ENCODE data around the gene CD302.
"Not testable (repeated sequence)": the region's sequence is repeated elsewhere in the genome, so short reads cannot be mapped to it uniquely, and the experiment has no call there.

CD302 gene

DNA sequence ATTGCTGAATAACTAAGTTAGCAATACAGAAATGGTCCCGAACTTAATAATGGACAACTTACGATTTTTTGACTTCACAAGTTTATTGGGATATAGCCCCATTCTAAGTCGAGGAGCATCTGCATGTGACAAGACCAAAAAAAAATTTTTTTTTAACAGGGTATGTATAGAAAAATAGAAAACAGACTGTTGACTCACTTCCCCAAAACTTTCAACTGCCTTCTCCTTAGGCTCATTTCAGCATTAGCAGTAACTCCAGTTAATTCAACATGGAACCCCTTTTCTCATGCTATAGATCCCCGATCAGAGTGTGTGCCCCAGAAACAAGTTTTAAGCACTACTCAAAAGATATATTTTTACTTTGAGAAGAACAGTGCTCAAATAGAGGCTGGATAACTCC, 5.4 kb downstream of the CD302 start:
- DNase-seq: no peak

DNA sequence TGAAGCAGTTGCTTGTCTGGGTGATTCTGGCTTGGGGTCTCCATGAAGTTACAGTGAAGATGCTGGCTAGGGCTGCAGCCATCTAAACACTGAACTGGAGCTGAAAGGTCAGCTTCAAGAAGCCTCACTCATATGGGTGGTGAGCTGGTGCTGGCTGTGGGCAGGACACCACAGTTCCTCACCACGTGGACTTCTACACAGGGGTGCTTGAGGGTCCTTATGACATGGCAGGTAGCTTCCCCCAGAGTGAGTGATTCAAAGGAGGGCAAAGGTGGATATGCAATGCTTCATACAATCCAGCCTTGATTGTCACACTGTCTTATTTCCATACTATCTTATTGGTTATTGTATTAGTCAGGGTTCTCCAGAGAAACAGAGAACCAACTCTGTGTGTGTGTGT, 6.0 kb downstream of the CD302 start:
- no peak for DNase-seq

DNA sequence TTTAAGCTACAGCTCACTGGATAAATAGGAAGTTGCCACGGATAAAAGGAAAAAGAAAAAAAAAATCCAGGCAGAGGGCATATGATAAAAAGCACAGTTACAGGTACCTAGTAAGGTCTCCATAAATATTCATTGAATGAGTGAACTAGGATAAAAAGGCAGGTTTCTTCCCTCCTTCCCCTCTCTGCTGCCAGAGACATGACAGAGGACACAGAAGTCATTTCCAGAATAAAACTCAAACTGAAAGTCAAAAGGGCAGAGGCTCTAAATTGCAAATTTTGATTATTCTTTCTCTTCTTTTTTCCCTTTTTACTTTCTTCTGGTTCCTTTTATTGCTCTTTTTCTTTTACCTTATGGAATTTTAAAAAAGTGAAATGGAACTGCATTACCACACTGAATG, 7.7 kb downstream of the CD302 start:
- DNase-seq: no peak

DNA sequence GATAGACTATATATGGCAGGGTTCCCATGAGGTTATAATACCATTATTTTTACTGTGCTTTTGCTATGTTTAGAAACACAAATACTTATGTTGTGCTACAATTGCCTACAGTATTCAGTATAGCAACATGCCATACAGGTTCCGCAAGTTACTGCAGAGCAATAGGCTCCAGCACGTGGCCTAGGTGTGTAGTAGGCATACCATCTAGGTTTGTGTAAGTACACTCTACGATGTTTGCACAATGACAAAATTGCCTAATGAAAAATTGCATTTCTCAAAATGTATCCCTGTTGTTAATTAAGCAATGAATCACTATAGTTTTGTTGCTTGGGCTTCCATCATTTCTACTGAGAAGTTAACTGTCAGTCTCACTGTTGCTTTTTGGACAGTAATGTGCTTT, 9.8 kb downstream of the CD302 start:
- no peak for DNase-seq

DNA sequence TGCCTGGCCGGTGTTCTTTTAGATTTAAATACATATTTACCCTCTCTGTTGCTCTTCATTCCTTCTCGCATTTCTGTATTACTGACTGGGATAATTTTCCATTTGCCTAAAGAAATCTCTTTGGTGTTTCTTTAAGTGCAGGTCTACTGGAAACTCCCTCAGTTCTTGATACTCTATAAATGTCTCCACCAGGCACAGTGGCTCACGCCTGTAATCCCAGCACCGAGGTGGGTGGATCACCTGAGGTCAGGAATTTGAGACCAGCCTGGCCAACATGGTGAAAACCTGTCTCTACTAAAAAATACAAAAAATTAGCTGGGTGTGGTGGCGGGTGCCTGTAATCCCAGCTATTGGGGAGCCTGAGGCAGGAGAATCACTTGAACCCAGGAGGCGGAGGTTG, 10.4 kb downstream of the CD302 start:
- not testable (repeated sequence) for DNase-seq

DNA sequence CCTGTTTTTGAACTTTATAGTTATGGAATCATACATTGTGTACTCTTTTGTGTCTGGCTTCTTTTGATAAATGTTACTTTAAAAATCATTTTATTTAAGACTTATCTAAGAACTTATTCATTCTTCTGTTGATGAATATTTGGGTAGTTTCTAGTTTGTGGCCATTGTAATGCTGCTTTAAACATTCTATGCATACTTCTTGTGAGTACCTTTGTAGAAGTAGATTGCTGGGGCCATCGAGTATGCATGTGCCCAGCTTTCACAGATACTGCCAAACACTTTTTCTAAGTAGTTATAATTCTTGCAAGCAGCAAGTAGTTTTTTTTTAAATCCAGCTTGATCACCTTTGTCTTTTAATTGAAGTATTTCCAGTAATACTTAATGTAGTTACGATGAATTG, 11.1 kb downstream of the CD302 start:
- DNase-seq: no peak

DNA sequence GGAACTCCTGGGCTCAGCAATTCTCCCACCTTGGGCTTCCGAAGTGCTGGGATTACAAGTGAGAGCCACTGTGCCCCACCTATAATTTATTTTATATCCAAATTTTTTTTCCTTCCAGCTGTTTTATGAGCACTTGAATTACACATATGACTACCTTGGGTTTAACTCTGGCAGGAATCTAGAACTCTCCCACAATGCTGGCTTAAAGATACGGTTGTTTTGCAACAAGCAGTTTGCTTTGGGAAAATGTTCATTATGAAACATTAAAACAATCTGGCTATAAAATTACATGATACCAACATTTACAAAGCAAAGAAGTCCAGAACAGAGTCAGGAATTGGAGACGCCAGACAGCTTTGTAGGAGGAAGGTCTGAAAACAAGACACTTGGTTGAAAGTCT, 12.8 kb downstream of the CD302 start:
- DNase-seq: no peak

DNA sequence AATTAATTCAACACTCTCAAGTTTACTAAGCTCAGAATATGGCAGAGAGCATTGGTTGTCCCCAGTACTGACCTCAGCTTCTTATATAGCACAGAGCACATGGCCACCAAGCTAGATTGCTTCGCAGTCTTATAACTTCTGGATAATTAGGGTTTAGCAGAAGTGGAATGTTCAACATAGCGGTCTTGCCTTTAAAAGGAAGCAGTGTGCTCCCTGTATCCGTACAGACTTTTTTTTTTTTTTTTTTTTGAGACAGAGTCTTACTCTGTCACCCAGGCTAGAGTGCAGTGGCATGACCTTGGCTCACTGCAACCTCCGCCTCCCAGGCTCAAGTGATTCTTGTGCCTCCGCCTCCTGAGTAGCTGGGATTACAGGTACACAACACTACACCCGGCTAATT, 13.3 kb downstream of the CD302 start:
- not testable (repeated sequence) for DNase-seq

DNA sequence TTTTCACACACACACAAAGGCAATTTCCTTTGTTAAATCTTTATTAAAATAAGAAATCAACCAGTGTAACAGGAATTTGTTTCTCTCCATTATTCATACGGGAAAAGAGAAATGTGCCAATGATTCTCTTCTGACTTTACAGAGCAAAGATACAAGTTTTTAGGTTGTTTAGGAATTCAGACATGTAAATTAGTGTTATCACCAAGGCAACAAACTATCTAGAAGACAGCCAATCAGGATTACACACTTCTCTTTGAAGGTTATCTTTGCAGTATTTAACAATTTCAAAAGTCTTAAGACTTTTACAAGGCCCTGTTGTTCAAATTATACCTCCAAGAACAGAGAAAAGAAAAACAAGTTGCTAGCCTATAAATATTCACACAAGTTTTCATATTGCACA, 14.5 kb downstream of the CD302 start:
- DNase-seq: no peak

DNA sequence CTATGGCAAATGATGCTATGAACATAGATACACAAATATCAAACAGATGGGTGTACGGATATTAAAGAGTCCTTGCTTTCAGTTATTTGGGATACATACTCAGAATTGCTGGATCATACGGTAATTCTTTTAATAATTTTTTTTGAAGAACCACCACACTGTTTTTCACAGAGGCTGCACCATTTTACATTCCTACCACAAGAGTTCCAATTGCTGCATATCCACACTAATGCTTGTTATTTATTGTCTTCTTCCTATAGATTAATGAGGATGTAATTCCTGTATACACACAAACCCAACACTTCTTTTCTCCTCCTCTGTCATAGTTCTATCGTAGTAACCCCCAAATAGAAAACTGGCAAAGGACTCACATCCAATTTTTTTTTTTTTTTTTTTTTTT, 21.7 kb downstream of the CD302 start:
- no peak for DNase-seq

DNA sequence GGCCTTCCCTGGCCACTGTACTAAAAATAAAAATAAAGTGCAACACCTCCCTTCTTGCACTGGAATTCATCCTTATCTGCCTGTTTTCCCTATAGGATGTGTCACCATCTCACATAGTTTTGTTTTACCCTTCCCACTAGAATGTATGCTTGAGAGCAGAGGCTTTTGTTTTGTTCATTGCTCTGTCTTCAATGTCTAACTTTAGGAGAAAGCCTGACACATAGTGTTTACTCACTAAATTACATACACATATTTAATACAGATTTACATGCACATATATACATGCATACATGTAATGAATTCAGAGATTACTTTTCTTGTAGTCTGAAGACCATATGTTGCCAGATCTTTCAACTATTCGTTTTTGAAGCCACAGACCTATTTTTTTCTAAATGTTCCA, 23.0 kb downstream of the CD302 start:
- no peak for DNase-seq

DNA sequence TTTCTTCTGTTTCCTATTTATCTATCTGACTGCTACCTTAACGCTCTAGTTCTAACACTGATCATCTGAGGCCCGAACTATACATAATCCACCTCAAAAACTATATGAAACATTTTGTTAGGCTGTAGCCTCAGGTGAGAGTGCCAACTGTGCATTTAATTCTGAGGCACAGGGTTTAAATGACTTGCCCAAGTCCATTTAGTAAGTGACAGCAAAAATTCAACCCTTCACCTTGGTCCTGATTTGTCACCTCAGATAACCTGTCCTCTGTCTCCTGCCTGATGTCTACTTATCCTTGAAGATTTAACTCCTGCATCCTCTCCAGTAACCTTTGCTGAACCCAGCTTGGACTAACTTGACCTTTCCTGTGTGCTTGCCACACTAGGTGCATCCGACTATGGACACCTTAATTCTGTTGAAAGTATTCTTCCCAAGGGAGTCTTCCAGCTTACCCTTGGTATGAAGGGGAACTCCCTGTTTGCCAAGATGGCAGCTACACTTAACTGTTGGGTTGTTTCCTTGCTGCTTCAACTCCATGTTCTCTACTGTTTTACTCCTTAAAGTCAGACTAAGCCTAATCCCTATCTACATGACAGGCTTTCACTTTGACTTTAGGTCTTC, 23.5 kb downstream of the CD302 start:
- no peak for DNase-seq

DNA sequence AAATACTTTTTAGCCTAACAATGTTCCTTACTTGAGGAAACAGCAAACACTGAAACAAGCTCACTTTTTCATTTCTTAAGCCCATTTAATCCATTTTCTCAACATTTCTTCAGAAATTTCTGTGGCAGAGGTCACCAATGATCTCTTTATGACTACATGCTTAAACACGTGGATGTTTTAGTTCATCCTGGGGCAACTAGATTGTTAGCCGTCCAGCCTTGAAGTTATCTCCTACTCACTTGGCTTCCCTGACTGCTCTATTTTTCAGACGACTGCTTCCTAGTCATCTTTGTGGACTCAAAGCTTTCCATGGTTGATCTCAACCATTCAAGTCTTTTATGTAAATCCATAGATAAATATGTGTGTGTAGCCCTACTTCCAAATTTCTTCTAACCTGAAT, 24.1 kb downstream of the CD302 start:
- DNase-seq: no peak

DNA sequence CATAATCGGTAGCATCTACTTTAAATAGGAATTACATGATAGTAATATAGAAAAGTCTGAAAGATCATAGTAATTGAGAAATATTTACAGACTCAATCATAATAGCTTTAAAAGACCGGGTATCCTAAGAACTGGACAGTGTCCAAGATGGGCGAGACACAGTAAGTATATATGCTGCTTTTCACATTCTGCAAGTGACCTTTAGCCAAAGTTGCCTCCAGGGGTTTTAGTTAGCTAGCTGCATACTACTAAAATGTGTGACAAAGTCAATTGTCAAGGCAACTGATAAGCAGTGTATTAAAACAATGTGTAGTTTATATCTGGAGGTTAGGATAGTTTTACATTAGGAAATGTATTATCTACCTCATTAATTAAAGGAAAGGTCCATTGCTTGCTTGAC, 24.6 kb downstream of the CD302 start:
- DNase-seq: no peak

DNA sequence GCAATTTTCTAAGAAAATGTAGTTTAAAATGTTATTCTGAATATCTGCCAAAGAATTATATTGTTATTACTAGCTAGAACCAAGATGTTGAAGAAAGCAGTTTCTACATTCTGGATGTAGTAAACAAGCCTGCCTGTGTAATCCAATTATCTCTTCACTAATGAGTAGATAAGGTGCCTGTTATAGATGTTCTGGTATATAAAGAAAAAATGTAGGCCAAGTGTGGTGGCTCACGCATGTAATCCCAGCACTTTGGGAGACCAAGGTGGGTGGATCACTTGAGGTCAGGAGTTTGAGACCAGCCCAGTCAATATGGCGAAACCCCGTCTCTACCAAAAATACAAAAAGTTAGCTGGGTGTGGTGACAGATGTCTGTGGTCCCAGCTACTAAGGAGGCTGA, 28.9 kb downstream of the CD302 start:
- no peak for DNase-seq

DNA sequence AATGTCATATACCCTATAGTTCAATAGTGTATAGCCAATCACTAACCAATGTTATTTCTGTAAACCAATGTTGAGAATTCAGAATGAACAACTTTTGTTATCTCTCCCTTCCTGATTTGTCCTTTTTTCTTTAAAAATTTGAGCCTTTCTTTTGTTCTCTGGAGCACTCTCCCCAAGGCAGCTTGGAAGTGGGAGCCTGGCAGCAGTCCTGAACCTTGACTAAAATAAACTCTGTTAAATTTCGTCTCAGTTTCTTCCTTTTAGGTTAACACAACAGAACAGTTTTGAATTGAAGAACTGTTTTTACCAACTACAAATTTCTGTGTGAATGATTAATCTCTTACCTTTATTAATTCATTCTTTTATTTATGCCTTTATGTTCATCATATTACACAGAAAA, 35.9 kb downstream of the CD302 start:
- no peak for DNase-seq

DNA sequence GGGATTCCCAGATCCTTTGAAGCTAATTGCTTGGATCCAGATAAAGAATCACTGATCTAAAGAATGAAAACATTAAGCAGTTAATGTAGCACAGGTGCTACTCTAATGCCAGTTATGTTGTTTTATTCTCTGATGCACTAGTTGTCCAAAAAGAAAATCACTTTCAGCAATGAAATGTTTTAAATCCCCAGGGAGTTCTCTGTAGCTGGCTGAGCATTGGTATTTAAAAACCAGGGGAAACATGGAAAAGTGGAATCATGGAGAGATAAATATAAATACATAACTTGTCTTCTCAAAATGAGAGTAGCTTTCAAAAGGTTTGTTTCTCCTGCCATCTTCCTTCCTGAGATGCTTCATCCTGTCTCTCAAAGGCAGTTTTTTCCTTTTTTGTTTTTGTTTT, 37.7 kb downstream of the CD302 start:
- no peak for DNase-seq

DNA sequence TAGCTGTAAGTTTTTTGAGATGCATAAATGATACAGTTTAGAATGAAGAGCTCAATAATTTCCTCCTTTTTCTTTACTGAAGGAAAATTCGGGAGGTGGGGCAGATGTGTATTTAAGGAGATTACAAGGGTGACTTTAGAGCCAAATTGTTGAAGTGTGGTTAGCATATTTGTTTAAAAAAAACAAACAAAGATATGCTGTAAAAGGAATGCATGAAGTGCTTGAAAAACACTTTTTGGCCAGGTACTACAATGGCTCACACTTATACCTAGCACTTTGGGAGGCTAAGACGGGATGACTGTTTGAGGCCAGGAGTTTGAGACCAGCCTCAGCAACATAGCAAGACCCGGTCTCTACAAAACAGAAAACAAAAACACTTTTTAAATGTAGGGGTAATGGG, 38.4 kb downstream of the CD302 start:
- DNase-seq: no peak

DNA sequence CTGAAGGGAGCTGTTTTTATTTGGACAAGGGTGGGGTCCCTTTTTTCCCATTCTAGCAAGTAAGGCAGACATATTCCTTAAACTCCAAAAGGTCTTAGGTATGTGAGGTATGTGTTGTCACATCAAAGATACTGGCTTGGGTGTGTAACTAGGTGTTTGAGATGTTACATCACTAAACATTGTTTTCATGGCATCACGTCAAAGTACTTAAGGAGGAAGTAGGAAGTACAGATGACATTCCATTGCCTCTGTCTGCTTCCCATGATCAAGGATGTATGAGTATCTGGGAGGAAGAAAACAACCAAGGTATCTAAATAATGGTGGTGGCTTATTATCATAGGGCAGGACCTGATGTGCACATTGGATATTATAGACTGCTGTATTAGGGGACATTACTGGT, 39.3 kb downstream of the CD302 start:
- DNase-seq: no peak

DNA sequence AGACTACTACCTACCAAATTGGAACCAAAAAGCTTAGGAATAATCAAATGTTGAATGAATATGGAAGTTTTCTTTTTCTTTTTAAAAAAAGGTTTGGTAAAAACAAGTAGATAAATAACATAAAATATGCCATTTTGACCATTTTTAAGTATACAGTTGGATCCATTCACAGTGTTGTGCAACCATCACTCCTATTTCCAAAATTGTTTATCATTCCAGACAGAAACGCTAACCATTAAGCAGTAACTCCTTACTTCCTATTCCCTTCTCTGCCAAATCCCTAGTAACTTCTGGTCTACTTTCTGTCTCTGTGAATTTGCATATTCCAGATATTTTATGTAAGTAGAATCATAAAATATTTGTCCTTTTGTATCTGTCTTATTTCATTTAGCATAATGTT, 39.8 kb downstream of the CD302 start:
- no peak for DNase-seq

DNA sequence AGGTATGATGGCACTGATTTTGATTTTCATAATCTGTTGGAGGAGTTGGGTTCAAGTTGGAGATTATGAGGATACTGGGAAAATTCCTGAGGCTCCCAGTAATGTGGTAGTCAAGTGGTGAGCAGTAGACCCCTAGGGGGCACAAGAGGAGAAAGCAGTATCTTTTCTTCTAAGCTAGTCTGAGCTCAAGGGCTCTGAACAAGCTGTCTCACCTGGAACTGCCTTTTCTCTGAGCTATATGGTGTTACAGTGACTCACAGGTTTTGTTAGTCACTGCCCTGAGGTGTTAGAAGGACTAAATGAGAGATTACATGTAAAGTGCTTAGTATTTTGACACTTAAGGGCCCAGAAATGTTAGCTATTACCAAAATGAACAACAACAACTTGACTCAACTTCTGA, 42.2 kb downstream of the CD302 start:
- no peak for DNase-seq

DNA sequence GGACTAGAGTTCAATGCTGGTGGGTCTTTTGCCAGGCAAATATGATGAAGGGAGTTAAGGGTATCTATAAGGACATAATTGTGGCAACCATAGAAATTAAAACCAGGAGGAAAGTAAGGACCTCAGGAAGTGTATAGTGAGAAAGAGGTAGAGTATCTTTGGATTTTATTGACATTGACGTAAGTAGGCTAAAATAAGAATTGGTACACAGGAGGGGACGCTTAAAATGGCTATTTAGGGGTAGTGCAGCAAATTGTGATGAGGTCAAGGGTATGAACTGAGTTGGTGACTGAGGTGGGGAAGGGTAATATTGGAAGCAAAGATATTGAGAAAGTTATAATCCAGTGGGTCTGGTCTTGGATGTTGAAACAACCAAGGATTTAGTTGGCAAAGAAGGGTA, 43.0 kb downstream of the CD302 start:
- DNase-seq: no peak

DNA sequence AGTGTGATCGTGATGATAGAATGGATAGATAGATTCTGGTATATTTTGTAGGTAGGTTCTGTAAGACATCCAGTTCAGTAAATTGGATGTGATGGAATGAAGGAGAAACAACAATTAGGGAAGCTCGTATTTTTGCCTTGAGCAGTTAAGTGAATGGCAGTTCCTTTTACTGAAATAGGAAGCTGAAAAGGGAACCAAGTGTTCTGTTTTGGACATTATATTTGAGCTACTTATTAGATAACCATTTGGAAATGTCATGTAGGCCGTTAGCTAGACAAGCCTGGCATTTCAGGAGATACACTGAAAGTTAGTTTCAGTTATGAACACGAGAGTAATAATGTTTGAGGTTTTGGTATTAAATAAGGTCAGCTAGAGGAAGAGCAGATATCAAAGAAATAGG, 44.2 kb downstream of the CD302 start:
- DNase-seq: no peak

DNA sequence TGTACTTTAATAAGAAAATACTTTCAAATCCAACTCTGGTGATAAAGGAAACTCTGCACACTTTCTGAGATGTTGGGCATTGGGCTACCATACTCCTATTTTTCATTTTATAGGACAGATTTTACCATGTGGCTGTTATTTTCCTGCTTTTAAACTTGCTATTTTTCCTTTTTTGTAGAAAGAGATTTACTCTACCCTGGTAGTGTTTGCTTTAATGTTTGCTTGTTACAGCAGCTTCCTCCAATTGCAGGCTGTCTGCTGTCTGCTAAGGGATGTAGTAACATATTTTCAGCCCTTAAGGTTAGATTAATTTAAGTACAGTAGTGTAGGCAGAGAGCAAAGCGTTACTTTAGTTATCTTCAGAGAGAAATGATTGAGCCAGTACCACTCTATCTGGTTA, 47.1 kb downstream of the CD302 start:
- no peak for DNase-seq

DNA sequence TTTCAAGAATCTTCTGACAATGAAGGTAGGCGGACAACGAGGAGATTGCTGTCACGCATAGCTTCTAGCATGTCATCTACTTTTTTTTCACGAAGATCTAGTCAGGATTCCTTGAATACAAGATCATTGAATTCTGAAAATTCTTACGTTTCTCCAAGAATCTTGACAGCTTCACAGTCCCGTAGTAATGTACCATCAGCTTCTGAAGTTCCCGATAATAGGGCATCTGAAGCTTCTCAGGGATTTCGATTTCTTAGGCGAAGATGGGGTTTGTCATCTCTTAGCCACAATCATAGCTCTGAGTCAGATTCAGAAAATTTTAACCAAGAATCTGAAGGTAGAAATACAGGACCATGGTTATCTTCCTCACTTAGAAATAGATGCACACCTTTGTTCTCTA, 49.9 kb downstream of the CD302 start:
- DNase-seq: no peak

DNA sequence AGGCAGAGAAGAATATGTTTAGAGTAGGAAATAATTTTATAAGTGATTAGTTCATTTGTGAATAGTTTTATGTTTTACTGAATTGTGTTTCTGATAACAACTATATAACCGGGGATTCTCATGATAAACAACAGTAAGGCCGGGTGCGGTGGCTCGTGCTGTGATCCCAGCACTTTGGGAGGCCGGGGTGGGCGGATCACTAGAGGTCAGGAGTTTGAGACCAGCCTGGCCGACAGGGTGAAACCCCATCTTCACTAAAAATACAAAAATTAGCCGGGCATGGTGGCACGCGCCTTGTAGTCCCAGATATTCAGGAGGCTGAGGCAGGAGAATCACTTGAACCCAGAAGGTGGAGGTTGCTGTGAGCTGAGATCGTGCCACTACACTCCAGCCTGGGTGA, 52.8 kb downstream of the CD302 start:
- DNase-seq: not testable (repeated sequence)

Data from activated effector memory CD4-positive, alpha-beta T cell treated with anti-CD3 and anti-CD28 coated beads, Interleukin-2, amount 50 U/mL, for 16 hours (primary cell).